Measurements from ENCODE around the gene OR2T8.

Gene OR2T8

DNA sequence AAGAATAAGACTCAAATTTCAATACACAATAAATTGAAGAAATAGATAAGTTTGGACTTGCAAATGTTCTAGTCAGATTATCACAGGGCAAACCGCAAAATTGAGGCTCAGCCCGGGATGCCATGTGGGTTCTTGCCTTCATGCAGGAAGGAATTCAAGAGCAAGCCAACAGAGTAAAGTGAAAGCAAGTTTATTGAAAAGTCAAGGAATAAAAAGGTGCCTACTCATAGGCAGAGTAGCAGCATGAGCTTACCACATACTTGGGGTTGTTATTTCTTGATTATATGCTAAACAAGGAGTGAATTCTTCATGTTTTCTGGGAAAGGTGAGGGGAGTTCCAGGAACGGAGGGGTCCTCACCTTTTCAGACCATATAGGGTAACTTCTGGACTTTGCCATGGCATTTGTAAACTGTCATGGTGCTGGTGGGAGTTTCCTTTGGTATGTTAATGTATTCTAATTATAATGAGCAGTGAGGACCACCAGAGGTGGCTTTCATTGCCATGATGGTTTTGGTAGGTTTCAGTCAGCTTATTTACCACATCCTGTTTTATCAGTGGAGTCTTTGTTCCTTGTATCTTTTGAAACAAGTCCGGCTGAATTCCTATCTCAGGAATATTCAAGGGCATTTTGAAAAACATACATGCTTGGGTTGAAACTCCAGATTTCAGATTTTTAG is 43.0 kb downstream of the OR2T8 start:
- no peak for DNase-seq

DNA sequence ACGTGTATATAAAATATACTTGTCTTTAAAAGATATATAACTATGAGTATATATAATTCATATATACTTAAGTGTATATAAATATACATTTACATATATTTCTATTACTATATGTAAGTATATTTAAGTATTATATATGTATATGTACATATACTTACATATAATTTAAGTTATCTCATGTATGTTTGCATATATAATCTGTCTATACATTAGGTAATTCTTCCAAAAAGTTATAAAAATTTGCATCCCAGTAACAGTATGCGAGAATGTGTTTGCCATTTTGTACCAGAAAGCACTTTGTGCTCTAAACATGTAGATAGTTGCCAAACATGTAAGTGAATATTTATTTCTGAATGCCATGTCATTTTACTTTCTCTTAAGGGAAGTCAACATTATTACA is 44.9 kb downstream of the OR2T8 start, which contains the start of gene OR2AK2:
OR2AK2 (plus strand) TSS at position 301 of the 400 bp plus-strand sequence. CDS start 144 bp downstream, outside the sequence.
- DNase-seq = no peak

DNA sequence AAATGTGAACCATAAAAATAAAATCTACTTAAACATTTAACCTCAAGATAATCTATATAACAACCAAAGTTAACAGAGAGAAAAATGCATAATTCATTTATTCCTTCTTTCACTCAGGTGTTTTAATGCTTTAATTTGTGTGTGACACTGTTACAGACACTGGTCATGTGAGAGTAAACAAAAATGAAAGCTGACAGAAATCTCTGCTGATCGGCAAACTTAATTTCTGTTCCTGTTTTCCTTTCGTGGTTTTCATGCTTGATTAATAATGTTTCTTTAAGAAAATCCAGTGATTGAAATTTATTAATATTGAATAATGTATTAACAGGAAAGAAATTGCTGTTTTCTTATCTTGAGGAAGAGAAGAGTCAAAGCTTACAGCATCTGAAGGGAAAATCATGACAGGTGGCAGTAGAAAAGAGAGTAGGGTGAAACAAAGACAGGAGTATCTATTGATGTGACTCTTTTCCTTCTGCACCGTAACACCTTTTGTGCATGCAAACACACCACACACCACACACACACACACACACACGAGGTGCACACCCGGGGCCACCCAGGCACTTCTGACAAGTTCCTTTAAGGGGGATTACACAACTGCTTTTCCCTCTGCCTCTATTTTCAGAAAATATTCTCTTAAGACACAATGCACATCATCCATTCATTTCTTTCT is 46.6 kb downstream of the OR2T8 start:
- no peak for DNase-seq
